AG09319 (cell line): ENCODE data around the gene URM1.
"Not testable (repeated sequence)": the region's sequence is repeated elsewhere in the genome, so short reads cannot be mapped to it uniquely, and the experiment has no call there.

Experiments used
- DNase-seq: peaks from one replicate; pipeline ENCODE4 v3.0.0-alpha.2; 2010; ENCODE audit warnings: low read depth; ENCODE audit errors: extremely low read depth
- TF ChIP-seq, protein P1 (sequence below): IDR thresholded peaks from 2 replicates; pipeline ENCODE4 v1.5.1; 2011; ENCODE audit warnings: low read depth, mild to moderate bottlenecking, inconsistent platforms, low read length, moderate library complexity

Gene URM1

DNA sequence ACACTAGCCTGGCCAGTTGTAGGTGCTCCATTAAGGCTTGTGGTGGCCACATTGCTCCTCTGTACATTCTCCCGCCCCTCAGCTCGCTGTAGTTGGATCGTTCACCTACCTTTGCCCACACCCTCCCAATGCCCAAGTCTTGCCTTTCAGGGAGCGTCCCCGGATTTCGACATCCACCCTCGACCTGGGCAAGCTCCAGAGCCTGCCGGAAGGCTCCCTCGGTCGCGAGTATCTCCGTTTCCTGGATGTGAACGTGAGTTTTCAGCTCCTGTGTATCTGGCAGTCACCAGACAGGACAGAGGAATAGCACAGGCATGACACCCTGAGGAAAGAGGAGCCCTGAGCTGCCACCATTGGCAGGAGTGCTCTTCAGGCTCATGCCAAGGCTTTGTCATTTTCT is 45.5 kb upstream of the URM1 start:
- TF ChIP-seq, protein P1, sequence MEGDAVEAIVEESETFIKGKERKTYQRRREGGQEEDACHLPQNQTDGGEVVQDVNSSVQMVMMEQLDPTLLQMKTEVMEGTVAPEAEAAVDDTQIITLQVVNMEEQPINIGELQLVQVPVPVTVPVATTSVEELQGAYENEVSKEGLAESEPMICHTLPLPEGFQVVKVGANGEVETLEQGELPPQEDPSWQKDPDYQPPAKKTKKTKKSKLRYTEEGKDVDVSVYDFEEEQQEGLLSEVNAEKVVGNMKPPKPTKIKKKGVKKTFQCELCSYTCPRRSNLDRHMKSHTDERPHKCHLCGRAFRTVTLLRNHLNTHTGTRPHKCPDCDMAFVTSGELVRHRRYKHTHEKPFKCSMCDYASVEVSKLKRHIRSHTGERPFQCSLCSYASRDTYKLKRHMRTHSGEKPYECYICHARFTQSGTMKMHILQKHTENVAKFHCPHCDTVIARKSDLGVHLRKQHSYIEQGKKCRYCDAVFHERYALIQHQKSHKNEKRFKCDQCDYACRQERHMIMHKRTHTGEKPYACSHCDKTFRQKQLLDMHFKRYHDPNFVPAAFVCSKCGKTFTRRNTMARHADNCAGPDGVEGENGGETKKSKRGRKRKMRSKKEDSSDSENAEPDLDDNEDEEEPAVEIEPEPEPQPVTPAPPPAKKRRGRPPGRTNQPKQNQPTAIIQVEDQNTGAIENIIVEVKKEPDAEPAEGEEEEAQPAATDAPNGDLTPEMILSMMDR = no peak
- DNase-seq = no peak

DNA sequence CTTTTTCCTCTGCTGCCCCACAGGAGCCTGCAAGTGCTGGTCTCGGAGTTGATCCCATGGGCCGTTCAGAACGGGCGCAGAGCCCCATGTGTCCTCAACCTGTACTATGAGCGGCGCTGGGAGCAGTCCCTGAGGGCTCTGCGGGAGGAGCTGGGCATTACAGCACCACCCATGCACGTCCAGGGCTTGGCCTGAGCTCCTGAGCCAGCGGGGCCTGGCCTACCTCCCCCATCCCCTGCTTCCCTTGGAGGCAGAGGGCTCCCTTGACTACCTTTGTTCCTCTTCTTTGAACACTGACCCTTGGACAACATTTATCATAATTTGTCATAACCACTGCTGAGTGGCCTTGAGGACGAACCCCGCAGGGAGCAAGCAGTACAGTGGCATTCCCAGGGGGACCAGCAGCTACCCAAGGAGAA is 37.7 kb upstream of the URM1 start:
- TF ChIP-seq, protein P1 = no peak
- DNase-seq = no peak

DNA sequence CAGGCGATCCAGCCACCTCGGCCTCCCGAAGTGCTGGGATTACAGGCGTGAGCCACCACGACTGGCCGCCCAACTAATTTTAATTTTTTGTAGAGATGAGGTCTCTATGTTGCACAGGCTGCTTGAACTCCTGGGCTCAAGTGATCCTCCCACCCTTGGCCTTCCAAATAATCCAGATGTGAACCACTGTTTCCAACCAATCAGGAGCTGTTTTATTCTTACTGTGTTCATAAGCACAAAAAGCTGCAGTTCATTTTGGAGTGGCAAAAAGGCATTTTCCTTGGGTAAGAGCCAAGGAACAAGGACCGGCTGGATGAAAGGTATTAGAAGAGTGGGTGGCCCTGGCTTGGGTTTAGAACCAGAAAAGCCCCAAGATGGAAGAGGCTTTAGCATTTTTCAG is 36.0 kb upstream of the URM1 start:
- TF ChIP-seq, protein P1 = no peak
- no peak for DNase-seq

DNA sequence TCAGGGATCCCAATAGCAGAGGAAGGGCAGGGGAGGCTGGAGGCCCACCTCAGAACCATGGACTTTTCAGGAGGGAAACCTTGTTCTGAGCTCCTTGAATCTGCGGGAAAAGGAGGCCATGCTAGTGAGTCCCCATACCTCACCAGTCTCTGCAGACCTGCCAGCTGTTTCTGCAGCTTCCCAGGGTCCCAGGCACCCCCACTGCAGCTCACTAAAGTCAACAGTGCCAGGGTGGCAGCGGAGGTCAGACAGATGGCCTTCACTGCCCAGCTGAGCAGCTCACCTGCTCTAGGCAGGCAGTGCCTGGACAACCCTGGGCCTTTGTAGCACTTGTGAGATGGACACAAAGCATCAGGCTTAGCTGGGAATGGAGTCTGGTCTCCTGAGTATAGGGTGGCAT is 35.3 kb upstream of the URM1 start:
- DNase-seq = no peak
- TF ChIP-seq, protein P1 = no peak

DNA sequence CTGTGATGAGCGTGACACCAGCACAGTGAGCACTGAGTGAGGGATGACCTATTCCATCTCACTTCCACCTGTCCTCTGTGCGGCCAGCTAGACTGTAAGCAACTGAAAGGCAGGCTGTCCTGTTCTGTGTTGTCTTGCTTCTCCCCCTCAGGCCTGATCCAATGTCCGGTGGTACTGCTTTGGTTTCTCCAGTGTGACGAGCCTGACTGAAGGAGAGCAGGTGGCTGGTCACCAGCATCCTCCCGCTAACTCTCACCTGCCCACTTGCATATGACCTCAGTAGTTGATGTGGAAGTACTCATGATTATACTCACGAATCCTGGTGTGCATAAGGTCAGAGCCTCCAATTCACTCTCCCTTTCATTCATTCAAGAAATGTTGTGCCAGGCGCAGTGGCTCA is 33.2 kb upstream of the URM1 start:
- TF ChIP-seq, protein P1 = no peak
- no peak for DNase-seq

DNA sequence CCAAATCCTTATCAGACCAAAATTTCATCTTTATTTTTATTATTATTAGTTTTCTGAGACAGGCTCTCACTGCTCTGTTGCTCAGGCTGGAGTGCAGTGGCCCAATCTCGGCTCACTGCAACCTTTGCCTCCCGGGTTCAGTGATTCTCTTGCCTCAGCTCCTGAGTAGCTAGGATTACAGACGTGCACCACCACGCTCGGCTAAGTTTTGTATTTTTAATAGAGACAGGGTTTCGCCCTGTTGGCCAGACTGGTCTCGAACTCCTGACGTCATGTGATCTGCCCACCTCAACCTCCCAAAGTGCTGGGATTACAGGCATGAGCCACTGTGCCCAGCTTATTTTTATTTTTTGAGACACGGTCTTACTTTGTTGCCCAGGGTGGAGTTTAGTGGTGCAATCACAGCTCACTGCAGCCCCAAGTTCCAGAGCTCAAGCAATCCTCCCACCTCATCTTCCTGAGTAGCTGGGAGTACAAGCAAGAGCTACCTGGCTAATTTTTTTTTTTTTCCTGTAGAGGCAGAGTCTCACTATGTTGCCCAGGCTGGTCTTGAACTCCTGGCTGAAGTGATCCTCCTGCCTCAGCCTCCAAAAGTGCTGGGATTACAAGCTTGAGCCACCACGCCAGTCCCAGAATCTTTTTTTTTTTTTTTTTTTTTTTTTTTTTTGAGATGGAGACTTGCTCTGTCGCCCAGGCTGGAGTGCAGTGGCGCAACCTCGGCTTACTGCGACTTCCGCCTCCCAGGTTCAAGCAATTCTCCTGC is 32.1 kb upstream of the URM1 start:
- not testable (repeated sequence) for DNase-seq

DNA sequence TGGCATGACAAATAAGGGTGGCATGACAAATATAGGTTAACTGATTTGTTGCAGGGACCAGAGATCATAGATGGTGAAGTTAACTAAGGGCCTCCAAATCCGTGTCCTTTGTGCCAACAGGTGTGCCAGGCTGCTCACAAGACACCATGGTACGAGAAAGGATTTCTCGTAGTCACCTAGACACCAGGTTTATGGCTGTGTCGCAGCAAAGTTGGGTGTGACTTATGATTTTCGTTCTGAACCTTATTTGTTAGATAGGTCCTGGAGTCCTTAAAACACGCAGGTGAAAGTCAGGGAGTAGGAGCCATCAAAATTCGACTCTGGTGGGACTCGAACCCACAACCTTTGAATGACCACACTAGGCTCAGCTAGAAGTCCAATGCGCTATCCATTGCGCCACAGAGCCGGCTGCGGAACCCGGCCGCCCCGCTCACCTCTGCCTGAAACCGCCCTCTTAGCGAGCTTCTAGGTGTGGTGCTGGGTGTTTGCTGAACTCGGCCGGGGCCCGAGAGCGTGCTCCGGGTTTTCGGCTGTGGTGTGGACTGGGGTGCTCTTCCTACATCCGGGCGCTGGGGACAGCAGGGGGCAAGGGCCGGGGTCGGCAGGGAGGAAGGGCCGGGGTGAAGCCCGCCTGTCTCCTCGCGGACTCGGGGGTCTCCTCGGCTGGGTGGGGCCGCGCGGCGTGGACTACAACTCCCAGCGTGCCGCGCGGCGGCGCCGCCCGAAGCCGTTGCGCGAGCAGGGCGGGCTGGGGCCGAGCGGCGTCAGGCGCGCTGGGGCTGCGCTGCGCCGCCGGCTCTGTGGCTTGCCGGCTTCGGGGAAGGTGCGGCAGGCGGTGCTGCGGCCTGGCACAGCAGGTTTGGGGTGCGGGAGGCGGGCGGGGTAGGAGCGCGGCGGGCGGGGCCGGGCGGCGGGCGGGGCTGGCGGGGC is 31.1 kb upstream of the URM1 start, which contains the start of gene SLC27A4:
TSS of gene SLC27A4 (plus strand) at position 767 of the 930 bp plus-strand sequence. CDS start 2,606 bp downstream, outside the sequence.
- peak; percentile 29 for DNase-seq
- TF ChIP-seq, protein P1 = no peak
